WTC11 (cell line): ENCODE data around the gene ZDHHC22. TPM values are rescaled to one million over a fixed set of nuclear protein-coding genes. Genes with fewer than 3 reads are reported as not detected.

Source experiments
- ATAC-seq: fragments of 200-7000 bp; cut with Tn5 transposase; 2 replicates; pipeline ENCODE4 v1.10.0; 2021; ENCODE audit warnings: mild to moderate bottlenecking, moderate library complexity
- CTCF ChIA-PET: fragments of 300-600 bp; sonication (Branson Sonifier 250); formaldehyde crosslinking; loops from one replicate; lab custom pipeline; 2021; ENCODE audit warnings: antibody characterized with exemption; lab: Charles Lee
- POLR2A ChIA-PET: fragments of 350-600 bp; sonication (Branson Sonifier 250); formaldehyde crosslinking; loops from one replicate; lab custom pipeline; 2021; ENCODE audit warnings: antibody characterized with exemption; lab: Charles Lee
- DNase-seq: peaks from one replicate; pipeline ENCODE4 v3.0.0; 2021; ENCODE audit warnings: low spot score
- H3K27ac Mint-ChIP-seq: 2 replicates; pipeline ENCODE4 v1.8.0; 2021; ENCODE audit warnings: mixed read lengths
- H3K27me3 Mint-ChIP-seq: 2 replicates; pipeline ENCODE4 v1.8.0; 2021; ENCODE audit warnings: low read depth, mild to moderate bottlenecking, moderate library complexity, mixed read lengths
- H3K36me3 Mint-ChIP-seq: 2 replicates; pipeline ENCODE4 v1.8.0; 2021; ENCODE audit warnings: mixed read lengths
- H3K4me1 Mint-ChIP-seq: 2 replicates; pipeline ENCODE4 v1.8.0; 2022; ENCODE audit warnings: mixed read lengths
- H3K4me3 Mint-ChIP-seq: 2 replicates; pipeline ENCODE4 v1.8.0; 2021; ENCODE audit warnings: mild to moderate bottlenecking, moderate library complexity, mixed read lengths
- H3K9me3 Mint-ChIP-seq: 2 replicates; pipeline ENCODE4 v1.8.0; 2021; ENCODE audit warnings: mixed read lengths
- FOXP1 ChIP-seq: sonication (generic); formaldehyde crosslinking; IDR thresholded peaks from 2 replicates; pipeline ENCODE4 v1.8.0; 2022; ENCODE audit warnings: missing genetic modification reagents, mild to moderate bottlenecking, moderate library complexity, borderline replicate concordance
- IRF2 ChIP-seq: sonication (generic); formaldehyde crosslinking; IDR thresholded peaks from 2 replicates; pipeline ENCODE4 v1.8.0; 2022; ENCODE audit warnings: low read depth, missing genetic modification reagents, borderline replicate concordance
- JAZF1 ChIP-seq: fragments of 250-450 bp; sonication (Bioruptor Pico); IDR thresholded peaks from 2 replicates; pipeline ENCODE4 v1.9.0; 2021; ENCODE audit warnings: moderate library complexity, mild to moderate bottlenecking, inconsistent platforms
- KAT7 ChIP-seq: sonication (generic); formaldehyde crosslinking; IDR thresholded peaks from 2 replicates; pipeline ENCODE4 v1.8.1; 2023; ENCODE audit warnings: missing genetic modification reagents, mild to moderate bottlenecking, borderline replicate concordance
- NFYB ChIP-seq: sonication (generic); formaldehyde crosslinking; conservative IDR thresholded peaks from 2 replicates; pipeline ENCODE4 v1.8.0; 2022; ENCODE audit warnings: low read depth, missing genetic modification reagents
- NR2C2 ChIP-seq: sonication (generic); formaldehyde crosslinking; IDR thresholded peaks from 2 replicates; pipeline ENCODE4 v1.8.0; 2022; ENCODE audit warnings: mild to moderate bottlenecking, missing genetic modification reagents
- TCF7 ChIP-seq: sonication (generic); formaldehyde crosslinking; IDR thresholded peaks from 2 replicates; pipeline ENCODE4 v1.8.0; 2022; ENCODE audit warnings: mild to moderate bottlenecking, low read depth, missing genetic modification reagents, moderate library complexity
- TEAD1 ChIP-seq: sonication (generic); formaldehyde crosslinking; IDR thresholded peaks from 2 replicates; pipeline ENCODE4 v1.8.0; 2022; ENCODE audit warnings: mild to moderate bottlenecking, missing genetic modification reagents
- TP53 ChIP-seq: sonication (generic); formaldehyde crosslinking; IDR thresholded peaks from 2 replicates; pipeline ENCODE4 v1.8.1; 2023; ENCODE audit warnings: mild to moderate bottlenecking, missing genetic modification reagents
- ZNF121 ChIP-seq: sonication (generic); formaldehyde crosslinking; IDR thresholded peaks from 2 replicates; pipeline ENCODE4 v1.8.0; 2023; ENCODE audit warnings: missing genetic modification reagents
- total RNA-seq: library from RNA; stranded (reverse); gene quantifications from 3 replicates; pipeline ENCODE4 v1.2.3, GENCODE V29; 2021
- TF ChIP-seq, protein P1 (sequence below): sonication (generic); formaldehyde crosslinking; IDR thresholded peaks from 2 replicates; pipeline ENCODE4 v1.8.1; 2023; ENCODE audit warnings: mild to moderate bottlenecking, missing genetic modification reagents, borderline replicate concordance
- TF ChIP-seq, protein P2 (sequence below): sonication (generic); formaldehyde crosslinking; IDR thresholded peaks from 2 replicates; pipeline ENCODE4 v1.8.1; 2022; ENCODE audit warnings: missing genetic modification reagents, borderline replicate concordance
- TF ChIP-seq, protein P3 (sequence below): sonication (generic); formaldehyde crosslinking; IDR thresholded peaks from 2 replicates; pipeline ENCODE4 v1.8.1; 2023; ENCODE audit warnings: mild to moderate bottlenecking, moderate library complexity, missing genetic modification reagents
- TF ChIP-seq, protein P4 (sequence below): sonication (generic); formaldehyde crosslinking; conservative IDR thresholded peaks from 2 replicates; pipeline ENCODE4 v1.8.1; 2023; ENCODE audit warnings: mild to moderate bottlenecking, low read depth, missing genetic modification reagents, moderate library complexity
- TF ChIP-seq, protein P5 (sequence below): sonication (generic); formaldehyde crosslinking; IDR thresholded peaks from 2 replicates; pipeline ENCODE4 v1.8.1; 2023; ENCODE audit warnings: mild to moderate bottlenecking, missing genetic modification reagents, moderate library complexity

The ZDHHC22 gene
- total RNA-seq, 1 experiment from 2014 or later = 47.7 TPM

DNA sequence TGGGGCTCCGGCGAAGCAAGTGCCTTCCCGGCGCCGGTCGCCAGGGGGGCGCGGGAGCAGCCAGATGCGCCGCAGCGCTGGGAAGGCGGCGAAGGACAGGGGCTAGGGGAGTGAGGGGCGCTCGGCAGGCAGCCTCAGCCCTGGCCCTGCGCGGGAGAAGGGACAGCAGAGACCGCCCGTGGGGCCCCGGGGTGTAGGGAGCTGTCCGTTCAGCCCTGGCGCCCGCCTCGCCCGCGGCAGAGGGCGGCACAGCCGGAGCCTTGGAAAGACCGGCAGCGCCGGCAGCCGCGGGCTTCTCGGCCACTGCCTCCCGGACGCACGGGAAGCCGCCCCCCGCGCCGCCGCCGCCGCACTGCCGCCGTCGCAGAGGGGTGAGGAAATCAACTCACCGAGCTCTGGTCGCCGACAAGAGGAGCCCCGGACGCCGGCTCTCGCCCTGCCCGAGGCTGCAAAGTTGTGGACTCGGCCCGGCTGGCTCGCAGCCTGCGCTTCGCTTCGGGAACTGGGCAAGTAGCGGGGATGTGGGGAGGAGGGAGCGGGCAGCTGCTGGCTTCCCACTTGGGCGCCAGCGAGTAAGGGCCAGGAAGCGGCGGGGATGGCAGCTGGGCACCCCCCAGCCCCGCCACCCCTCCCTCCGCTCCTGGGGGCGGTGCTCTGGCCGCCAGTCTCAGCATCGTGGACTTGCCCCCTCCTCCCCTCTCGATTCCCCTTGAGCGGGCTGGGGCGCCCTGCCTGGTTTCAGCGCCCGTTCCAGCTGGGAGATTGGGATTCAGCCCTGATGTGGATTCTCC, at the start of gene ZDHHC22 (continued):
- TF ChIP-seq FOXP1 (CRISPR knock-in tag) (peak; percentile 30), TCF7 (CRISPR knock-in tag) (0 out of 2 replicates have a peak, but pooled peaks have one; percentile 43), TEAD1 (CRISPR knock-in tag) (peak; percentile 43; the same call in 1 of the 2 replicates)
- TF ChIP-seq, protein P1, sequence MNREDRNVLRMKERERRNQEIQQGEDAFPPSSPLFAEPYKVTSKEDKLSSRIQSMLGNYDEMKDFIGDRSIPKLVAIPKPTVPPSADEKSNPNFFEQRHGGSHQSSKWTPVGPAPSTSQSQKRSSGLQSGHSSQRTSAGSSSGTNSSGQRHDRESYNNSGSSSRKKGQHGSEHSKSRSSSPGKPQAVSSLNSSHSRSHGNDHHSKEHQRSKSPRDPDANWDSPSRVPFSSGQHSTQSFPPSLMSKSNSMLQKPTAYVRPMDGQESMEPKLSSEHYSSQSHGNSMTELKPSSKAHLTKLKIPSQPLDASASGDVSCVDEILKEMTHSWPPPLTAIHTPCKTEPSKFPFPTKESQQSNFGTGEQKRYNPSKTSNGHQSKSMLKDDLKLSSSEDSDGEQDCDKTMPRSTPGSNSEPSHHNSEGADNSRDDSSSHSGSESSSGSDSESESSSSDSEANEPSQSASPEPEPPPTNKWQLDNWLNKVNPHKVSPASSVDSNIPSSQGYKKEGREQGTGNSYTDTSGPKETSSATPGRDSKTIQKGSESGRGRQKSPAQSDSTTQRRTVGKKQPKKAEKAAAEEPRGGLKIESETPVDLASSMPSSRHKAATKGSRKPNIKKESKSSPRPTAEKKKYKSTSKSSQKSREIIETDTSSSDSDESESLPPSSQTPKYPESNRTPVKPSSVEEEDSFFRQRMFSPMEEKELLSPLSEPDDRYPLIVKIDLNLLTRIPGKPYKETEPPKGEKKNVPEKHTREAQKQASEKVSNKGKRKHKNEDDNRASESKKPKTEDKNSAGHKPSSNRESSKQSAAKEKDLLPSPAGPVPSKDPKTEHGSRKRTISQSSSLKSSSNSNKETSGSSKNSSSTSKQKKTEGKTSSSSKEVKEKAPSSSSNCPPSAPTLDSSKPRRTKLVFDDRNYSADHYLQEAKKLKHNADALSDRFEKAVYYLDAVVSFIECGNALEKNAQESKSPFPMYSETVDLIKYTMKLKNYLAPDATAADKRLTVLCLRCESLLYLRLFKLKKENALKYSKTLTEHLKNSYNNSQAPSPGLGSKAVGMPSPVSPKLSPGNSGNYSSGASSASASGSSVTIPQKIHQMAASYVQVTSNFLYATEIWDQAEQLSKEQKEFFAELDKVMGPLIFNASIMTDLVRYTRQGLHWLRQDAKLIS (CRISPR knock-in tag) = 0 out of 2 replicates have a peak, but pooled peaks have one; percentile 59

DNA sequence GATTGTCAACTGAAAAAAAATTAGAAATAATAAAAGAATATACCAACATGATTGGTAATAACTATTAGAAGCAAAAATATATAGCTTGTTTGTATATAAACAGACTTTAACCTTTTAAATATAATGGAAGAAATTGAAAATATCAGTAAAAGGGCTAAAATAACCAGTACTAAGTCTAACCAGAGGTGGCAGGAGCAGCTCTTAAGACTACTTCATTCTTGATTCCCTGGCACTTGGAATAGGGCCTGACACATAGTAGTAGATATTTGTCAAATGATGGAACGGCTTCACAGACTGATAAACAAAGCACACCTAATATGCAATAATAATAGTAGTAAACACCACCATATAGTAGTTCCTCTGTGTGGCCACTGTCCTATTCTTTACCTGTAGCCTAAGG, 49.4 kb upstream of the ZDHHC22 start:
- H3K4me3 Mint-ChIP-seq = no peak overlapping the region
- DNase-seq (no peak), ATAC-seq (0 out of 2 replicates have a peak, but pooled peaks have one; percentile 31)
- H3K27me3 Mint-ChIP-seq = no peaks in the 10 kb centered on the region
- no peak for TF ChIP-seq NR2C2 (CRISPR knock-in tag)
- TF ChIP-seq, protein P1 (CRISPR knock-in tag) = no peak
- TF ChIP-seq, protein P2, sequence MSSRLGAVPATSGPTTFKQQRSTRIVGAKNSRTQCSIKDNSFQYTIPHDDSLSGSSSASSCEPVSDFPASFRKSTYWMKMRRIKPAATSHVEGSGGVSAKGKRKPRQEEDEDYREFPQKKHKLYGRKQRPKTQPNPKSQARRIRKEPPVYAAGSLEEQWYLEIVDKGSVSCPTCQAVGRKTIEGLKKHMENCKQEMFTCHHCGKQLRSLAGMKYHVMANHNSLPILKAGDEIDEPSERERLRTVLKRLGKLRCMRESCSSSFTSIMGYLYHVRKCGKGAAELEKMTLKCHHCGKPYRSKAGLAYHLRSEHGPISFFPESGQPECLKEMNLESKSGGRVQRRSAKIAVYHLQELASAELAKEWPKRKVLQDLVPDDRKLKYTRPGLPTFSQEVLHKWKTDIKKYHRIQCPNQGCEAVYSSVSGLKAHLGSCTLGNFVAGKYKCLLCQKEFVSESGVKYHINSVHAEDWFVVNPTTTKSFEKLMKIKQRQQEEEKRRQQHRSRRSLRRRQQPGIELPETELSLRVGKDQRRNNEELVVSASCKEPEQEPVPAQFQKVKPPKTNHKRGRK (CRISPR knock-in tag) = no peak
- no peaks in the 10 kb centered on the region for H3K36me3 Mint-ChIP-seq
- H3K4me1 Mint-ChIP-seq = peaks cover 9% of the 10 kb centered on the region
- H3K27ac Mint-ChIP-seq = no peak overlapping the region
- ChIA-PET POLR2A (interaction anchor here (0.8 kb wide), 1 partner anchor 10 kb away, joined by 4 read pairs; the partner anchor contains the start of gene TMEM63C), CTCF (interaction anchor here (0.8 to 2.3 kb wide), 7 partner anchors 9 to 110 kb away, joined by 3 to 11 read pairs (median 4); partner anchors contain the start of genes TMEM63C and ZDHHC22)
- no peaks in the 10 kb centered on the region for H3K9me3 Mint-ChIP-seq

DNA sequence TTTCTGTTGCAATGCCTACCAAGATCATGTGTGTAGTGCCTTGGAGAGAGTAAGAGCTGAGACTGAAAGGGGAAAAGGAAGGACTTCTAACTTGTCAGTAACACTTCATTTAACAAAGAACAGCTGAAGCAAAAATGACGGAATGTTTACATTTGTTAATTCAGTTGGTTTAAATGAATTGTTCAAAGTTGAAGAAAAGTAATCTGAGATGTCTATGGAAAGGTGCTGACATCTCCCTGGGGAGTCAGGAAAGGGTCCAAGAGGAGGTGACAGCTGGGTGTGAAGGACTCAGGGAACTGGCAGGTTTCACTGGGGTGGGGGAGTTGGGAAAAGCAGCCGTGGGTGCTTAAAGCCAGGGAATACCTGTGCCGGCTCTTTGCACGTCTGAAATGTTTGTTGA, 47.9 kb upstream of the ZDHHC22 start:
- CTCF ChIA-PET = interaction anchor here (1.2 to 3.3 kb wide), 5 partner anchors 9 to 38 kb away, joined by 3 to 16 read pairs (median 5); no protein-coding TSS in a partner anchor
- POLR2A ChIA-PET = no interaction called here
- ATAC-seq = no peak
- H3K4me1 Mint-ChIP-seq = peaks cover 9% of the 10 kb centered on the region
- H3K27me3 Mint-ChIP-seq = no peaks in the 10 kb centered on the region
- DNase-seq = no peak
- H3K4me3 Mint-ChIP-seq = no peak overlapping the region
- no peaks in the 10 kb centered on the region for H3K9me3 Mint-ChIP-seq
- no peak overlapping the region for H3K27ac Mint-ChIP-seq
- no peaks in the 10 kb centered on the region for H3K36me3 Mint-ChIP-seq
- TF ChIP-seq, protein P3, sequence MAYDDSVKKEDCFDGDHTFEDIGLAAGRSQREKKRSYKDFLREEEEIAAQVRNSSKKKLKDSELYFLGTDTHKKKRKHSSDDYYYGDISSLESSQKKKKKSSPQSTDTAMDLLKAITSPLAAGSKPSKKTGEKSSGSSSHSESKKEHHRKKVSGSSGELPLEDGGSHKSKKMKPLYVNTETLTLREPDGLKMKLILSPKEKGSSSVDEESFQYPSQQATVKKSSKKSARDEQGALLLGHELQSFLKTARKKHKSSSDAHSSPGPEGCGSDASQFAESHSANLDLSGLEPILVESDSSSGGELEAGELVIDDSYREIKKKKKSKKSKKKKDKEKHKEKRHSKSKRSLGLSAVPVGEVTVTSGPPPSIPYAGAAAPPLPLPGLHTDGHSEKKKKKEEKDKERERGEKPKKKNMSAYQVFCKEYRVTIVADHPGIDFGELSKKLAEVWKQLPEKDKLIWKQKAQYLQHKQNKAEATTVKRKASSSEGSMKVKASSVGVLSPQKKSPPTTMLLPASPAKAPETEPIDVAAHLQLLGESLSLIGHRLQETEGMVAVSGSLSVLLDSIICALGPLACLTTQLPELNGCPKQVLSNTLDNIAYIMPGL (CRISPR knock-in tag) = no peak
- TF ChIP-seq ZNF121 (CRISPR knock-in tag) (no peak), TP53 (CRISPR knock-in tag) (no peak), JAZF1 (CRISPR knock-in tag) (no peak), NFYB (CRISPR knock-in tag) (no peak), IRF2 (no peak), KAT7 (CRISPR knock-in tag) (no peak)
- TF ChIP-seq, protein P4, sequence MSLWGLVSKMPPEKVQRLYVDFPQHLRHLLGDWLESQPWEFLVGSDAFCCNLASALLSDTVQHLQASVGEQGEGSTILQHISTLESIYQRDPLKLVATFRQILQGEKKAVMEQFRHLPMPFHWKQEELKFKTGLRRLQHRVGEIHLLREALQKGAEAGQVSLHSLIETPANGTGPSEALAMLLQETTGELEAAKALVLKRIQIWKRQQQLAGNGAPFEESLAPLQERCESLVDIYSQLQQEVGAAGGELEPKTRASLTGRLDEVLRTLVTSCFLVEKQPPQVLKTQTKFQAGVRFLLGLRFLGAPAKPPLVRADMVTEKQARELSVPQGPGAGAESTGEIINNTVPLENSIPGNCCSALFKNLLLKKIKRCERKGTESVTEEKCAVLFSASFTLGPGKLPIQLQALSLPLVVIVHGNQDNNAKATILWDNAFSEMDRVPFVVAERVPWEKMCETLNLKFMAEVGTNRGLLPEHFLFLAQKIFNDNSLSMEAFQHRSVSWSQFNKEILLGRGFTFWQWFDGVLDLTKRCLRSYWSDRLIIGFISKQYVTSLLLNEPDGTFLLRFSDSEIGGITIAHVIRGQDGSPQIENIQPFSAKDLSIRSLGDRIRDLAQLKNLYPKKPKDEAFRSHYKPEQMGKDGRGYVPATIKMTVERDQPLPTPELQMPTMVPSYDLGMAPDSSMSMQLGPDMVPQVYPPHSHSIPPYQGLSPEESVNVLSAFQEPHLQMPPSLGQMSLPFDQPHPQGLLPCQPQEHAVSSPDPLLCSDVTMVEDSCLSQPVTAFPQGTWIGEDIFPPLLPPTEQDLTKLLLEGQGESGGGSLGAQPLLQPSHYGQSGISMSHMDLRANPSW (CRISPR knock-in tag) = no peak
- TF ChIP-seq, protein P5, sequence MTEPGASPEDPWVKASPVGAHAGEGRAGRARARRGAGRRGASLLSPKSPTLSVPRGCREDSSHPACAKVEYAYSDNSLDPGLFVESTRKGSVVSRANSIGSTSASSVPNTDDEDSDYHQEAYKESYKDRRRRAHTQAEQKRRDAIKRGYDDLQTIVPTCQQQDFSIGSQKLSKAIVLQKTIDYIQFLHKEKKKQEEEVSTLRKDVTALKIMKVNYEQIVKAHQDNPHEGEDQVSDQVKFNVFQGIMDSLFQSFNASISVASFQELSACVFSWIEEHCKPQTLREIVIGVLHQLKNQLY = no peak
